VCaP (cell line): ENCODE measurements around the gene DDX49.

Source experiments
- H3K27ac ChIP-seq: fragments of 450-650 bp; 2 replicates; pipeline ENCODE4 v1.5.1; 2017
- CTCF ChIP-seq: fragments of 450-650 bp; conservative IDR thresholded peaks from 2 replicates; pipeline ENCODE4 v1.5.1; 2017; ENCODE audit warnings: mild to moderate bottlenecking, moderate library complexity

The DDX49 gene

GRCh38 chr19:18932216-18932841 is 12.8 kb downstream of the DDX49 start:
- H3K27ac ChIP-seq, result no peak overlapping the region
- no peak for TF ChIP-seq CTCF

GRCh38 chr19:18933297-18933696 is 13.8 kb downstream of the DDX49 start:
- no peak overlapping the region for H3K27ac ChIP-seq
- TF ChIP-seq CTCF, result no peak

- TF ChIP-seq CTCF, result no peak
- H3K27ac ChIP-seq, result no peak overlapping the region
Observed at GRCh38 chr19:18939163-18939562, 19.6 kb downstream of the DDX49 start.

- H3K27ac ChIP-seq, result peak overlapping the region; percentile 69; the same call in 1 of the 2 replicates
- TF ChIP-seq CTCF, result no peak
Observed at GRCh38 chr19:18939922-18940768, 20.6 kb downstream of the DDX49 start.

DNA sequence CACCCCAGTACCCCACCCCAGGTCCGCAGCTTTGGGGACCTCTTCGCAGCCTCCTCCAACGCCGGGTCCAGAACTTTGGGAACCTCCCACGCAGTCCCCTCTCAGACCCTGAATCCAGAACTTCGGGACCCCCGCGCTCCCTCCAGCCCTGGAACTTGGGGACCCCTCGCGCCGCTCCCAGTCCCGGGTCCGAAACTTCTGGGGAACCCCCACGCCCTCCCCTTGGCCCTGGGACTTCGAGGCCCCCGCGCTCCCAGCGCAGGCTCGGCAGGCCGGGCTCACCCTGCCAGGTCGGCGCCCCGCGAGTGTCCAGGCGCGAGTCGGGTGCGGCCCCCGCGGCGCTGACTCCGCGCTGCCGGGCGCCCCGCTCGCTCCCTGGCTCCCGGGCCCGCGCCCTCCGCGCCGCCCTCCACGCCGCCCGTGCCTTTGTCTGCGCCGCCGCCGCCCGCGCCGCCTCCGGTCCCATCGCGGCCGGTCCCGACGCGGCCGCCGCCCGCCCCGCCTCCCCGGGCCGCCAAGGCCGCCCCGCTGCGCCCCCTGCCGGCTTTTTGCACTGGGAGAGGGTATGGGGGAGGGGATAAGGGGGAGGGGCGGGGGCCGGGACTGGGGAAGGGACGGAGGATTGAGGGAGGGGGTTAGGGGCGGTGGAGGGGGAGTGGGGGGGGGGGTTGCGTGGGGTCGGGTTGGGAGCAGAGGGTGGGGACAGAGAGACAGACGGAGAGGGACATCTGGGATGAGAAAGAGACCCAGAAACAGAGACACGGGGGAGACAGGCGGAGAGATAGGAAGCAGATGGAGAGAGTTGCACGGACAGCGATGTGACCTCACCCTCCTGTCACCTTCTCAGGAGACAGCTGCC is 21.5 kb downstream of the DDX49 start, which contains the start of gene HOMER3:
Gene HOMER3, minus strand, starts transcription at position 449 of the 859 bp plus-strand sequence. CDS start 2,235 bp downstream, outside the sequence.
- H3K27ac ChIP-seq, result peak within 1 kb of the TSS; percentile 69; the same call in 1 of the 2 replicates
- TF ChIP-seq CTCF, result peak; percentile 86

- no peak for TF ChIP-seq CTCF
Observed at GRCh38 chr19:18941628-18942354, 22.3 kb downstream of the DDX49 start.

More at GRCh38 chr19:18941628-18942354, 22.3 kb downstream of the DDX49 start:
- H3K27ac ChIP-seq, result no peak overlapping the region; the same call in 1 of the 2 replicates
